GM21619 (cell line): ENCODE results near the gene P3H4.

Experiments
- ATAC-seq: cut with Tn5 transposase; IDR thresholded peaks from one replicate; pipeline ENCODE4 v1.9.1; 2021; ENCODE audit not compliant: unreplicated experiment

Gene P3H4

DNA sequence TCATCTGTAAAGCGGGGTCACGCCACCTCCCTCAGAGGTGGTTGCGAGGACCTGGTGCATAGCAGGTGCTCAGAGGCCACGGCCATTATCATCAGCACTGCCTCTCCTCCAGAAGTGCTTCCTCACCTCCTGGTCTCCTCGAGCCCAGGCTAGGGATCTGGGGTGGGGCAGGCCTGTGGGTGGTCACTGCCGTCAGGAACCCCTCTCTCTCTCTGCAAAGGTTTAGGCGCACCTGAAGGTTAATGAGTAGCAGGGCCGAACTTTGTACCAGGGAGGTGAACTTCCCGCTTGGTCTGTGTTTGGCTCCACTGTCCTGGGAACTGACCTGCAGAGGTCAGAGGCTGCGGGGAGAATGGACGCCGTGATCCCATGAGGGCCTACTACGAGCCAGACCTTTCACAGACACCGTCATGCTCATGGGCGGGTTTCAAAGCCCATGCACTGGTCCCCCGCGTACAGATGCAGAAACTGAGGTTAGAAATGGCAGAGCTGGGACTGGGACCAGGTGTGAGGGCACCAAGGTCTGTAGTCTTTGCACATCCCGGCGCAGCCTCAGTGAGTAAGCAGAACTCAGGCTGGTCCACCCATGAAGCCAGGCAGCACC, 39.1 kb downstream of the P3H4 start:
- ATAC-seq = no peak

DNA sequence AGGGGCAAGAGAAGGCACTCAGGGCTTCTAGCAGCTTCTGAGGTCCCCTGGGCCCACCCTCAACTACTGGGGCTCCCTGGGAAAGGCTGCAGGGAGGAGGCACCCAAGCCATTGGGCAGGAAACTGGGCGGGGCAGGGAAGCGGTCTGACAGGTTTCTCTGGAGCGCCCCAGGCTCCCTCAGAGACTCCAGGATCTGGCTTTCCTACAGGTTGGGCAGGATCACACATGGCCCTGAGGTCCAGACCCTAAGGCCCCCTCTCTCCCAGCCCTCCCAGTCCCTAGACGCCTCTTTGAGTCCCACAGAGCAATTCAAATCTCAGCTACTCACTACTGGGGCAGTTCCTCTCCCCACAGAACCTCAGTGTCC, 39.5 kb downstream of the P3H4 start:
- ATAC-seq = no peak

DNA sequence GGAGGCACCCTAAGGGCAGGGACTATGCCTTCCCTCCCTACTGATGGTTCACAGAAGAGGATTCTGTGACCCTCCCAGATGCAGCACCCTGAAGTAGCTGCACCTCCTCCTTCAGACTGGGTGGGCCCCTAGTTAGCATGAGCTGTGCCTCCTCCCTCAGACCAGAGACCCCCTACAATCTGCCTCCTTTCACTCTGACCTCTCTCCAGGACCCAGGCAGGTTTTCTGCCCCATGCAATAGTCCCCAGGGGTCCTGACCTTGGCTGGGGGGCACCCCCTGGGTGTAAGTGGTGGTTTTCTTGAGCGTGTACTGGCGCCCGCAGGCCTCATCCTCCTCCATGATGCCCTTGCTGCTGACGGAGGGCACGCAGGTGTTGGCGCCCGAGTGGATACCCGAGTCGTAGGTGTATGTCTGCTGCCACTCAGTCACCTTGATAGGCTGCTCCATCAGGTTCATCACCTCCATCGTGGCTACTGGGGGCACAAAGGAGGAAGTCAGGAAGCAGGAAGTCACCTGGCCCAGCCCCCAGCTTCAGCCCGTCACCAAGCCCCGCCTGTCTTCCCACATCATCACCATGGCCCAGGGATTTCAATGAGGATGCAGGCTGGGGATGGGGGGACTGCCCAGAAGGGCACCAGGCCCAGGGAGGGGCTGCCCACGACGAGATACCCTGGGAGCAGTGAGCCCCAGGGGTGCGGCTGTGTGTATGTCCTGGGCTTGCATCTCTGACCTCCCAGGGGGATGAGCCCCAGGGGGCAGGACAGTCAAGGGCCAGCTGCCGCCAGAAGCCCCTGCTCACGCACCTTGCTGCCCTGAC, 40.2 kb downstream of the P3H4 start:
- no peak for ATAC-seq

DNA sequence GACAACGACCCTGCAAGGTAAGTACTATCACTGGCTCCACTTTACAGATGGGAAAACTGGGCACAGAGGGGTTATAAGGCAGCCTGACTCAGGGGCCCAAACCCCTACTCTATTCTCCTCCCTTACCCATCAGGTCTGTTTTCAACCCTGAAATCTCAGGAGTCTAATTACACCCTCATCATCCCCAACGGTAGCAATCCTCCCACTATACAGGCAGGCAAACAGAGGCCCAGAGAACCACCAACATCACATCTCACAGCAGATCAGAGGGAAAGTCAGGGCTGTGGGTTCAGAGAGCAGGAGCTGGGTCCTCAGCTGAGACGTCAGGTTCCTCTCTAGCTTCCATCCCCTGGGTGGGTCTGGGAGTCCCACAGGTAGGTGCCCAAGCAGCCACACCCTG, 41.8 kb downstream of the P3H4 start:
- no peak for ATAC-seq

DNA sequence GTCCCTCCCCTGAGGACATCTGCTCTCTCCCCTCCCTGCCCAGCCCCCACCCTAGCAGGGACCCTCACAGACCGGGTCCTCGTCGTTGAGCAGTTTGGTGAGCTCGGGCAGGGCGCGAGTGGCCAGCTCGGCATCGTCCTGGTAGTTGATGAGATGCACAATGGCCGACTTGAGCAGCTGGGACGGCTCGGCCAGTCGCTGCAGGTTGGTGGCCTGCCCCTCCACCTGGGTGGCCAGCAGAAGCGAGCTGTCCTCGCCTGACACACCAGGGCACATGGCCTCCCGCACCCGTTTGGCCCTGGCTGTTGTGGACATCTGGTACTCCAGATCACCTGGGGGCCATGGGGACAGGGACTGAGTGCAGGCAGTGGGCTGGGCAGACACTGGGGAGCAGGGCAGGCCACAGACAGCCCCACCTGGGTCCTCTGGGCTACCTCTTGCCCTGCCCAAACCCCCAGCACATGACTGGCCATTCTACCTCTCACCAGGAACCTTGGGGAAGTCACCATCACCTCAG, 42.3 kb downstream of the P3H4 start:
- no peak for ATAC-seq

DNA sequence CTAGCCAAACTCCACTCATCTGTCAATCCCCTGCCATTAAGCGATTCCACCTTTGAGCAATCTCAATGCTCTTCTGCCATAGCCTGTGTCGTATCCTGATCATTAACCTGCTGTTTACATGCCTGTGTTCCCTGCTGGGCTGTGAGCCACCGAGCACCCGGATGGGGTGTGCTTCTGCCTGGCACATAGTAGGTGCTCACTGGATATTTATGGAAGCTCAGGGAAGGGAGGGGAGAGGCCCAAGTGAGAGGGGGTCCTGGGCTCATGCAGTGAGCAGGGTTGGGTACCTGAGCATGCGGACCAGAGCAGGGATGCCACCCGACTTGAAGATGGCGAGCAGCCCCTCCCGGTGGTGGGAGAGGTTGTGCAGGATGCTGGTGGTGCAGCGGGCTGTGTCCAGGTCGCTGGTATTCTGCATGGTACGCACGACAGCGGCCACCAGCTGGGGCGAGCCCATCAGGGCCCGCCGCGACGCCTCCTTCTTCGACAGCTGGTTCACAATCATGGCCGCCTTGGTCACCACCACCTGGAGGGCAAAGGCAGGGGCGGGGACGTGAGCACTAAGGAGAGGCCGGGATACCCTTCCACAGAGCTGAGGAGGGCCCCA, 43.0 kb downstream of the P3H4 start:
- no peak for ATAC-seq

DNA sequence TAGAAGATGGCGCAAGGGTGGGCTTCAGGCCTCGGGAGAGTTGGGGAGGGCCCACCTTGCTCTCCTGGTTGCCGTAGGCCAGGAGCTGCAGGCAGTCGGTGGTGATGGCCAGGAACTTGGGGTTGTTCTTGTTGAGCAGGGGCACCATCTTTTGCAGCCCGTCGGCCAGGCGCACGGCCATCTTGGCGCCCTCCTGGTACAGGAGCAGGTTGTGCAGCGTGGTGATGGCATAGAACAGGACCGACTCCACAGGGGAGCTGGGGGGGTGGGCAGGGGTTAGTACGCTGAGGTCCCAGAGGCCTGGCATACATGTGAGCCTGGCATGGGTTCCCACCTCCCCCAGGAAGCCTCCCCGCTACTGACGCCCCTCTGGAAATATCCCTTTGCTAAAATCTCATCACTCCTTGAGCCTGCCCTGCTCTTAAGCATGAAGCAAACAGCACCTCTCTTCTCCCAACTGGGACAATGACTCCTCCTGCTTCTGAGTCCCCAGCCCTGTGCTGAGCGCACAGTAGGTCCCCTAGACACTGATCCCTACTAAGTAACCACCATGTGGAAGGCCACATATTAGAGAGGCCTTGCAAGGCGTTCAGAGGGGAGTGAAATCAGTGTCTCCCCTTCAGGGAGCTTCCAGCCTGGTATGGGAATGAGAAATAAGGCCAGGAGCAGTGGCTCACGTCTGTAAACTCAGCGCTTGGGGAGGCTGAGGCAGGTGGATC, 44.3 kb downstream of the P3H4 start:
- no peak for ATAC-seq

DNA sequence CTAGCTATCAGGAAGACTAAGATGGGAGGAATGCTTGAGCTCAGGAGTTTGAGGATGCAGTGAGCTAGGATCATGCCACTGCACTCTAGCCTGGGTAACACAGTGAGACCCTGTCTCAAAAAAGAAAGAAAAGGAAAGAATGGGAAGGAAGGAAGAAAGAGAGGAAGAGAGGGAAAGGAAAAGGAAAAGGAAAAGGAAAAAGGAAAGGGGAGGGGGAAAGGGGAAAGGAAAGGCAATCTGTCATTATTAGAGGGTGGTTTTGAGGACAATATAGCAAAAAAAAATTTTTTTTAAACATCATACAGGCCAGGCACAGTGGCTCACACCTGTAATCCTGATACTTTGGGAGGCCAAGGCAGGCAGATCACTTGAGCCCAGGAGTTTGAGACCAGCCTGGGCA, 45.6 kb downstream of the P3H4 start:
- ATAC-seq = no peak

DNA sequence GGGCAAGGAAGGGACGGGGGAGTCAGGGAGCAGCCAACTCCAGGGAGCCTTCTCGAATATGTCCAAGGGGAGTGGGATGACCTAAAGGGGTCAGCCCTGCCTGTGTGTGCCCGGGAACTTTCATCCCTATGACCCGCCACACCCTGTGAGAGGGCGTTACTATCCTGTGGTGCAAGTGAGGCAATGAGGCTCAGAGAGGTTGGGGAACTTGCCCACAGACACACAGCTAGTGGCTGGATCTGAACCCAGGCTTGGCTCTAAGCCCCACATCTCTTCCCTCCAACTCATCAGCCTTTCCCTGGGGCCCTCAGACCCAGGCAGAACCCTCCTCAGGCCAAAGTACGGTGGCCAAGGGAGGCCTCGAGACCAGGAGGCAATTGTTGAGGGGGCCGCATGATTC, 48.4 kb downstream of the P3H4 start:
- no peak for ATAC-seq

DNA sequence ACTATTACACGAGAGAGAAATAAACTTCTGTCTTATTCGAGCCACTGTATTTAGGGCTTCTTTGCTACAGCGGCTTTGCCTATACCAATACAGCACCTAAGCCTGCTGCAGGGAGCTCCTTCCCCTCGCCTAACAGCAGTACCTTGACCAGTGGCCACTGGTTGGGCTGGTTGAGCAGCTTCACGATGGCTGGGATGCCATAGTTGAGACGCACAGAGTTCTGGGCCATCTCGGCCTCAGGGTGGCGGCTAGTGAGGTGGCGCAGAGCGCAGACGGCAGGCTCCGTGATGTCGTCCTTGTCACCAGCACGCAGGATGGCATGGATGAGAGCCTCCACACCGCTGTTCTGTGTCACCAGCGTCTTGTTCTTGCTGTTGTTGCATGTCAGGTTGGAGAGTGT, 48.9 kb downstream of the P3H4 start:
- ATAC-seq = no peak

DNA sequence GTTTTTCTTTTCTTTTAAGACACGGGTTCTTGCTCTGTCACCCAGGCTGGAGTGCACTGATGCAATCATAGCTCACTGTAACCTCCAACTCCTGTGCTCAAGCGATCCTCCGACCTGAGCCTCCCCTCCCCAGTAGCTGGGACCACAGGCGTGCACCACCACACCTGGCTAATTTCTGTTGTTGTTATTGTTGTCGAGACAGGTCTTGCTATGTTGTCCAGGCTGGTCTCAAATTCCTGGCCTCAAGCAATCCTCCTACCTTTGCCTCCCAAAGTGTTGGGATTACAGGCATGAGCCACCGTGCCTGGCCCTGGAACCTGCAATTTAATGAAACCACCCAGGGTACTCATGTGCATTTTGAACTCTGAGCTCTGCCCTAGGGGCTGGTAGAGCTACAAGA, 49.4 kb downstream of the P3H4 start:
- ATAC-seq = no peak

DNA sequence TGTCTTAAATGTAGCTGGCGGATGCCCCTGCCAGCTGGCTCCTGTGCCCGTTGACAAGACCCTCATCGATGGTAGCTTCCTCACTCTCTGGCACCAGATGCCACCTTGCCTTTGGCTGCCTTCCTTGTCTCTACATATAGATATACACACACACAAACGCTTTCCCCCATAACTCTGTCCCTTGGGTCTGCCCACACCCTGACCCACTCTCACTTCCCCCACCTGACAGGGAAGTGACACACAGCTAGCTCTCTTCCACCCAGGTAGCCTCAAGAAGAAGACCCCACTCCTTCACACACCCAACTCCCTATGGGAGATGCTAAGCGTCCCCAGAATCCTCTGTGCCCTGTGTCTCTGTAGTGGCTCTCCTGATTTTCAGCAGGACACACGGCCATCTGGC, 50.9 kb downstream of the P3H4 start:
- no peak for ATAC-seq

DNA sequence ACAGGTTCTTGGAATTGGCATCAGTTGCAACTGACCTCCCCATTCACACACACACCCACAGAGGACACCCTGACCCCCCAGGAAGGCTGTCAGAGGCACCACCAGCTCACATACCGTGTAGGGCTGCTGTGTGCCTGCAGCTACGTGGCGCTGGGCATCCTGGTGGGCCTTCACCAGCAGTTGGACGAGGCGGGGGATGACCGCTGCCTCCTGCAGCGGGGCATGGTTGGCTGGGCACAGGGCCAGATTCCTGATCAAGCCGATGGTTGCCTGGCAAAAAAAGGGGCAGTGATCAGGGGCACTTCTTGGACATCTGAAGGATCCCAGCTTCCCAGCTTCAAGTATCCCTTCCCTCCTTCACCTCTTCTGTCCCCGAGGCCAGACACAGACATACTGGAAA, 53.1 kb downstream of the P3H4 start:
- ATAC-seq = no peak

DNA sequence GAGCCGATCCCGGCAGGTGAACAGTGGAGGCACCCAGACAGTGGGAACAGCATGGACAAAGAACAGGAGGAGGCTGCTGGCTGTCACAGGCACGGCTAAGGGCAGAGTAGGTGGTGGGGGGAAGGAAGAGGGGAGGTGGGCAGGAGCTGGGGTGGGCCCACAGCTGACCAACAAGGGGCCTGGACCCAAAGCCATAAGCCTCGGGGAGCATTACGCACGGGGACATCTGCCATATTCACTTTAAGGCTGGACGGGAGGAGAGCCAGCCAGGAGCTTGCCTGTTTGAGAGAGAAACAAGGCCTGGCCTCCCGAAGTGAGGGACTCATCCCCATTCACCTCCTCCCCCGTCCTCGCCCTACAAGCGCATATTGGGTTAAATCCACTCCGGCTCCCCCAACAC, 57.7 kb downstream of the P3H4 start:
- ATAC-seq = no peak
